Measurements from ENCODE around the gene IPO11.
"Not testable (repeated sequence)": the region's sequence is repeated elsewhere in the genome, so short reads cannot be mapped to it uniquely, and the experiment has no call there.

Gene IPO11

DNA sequence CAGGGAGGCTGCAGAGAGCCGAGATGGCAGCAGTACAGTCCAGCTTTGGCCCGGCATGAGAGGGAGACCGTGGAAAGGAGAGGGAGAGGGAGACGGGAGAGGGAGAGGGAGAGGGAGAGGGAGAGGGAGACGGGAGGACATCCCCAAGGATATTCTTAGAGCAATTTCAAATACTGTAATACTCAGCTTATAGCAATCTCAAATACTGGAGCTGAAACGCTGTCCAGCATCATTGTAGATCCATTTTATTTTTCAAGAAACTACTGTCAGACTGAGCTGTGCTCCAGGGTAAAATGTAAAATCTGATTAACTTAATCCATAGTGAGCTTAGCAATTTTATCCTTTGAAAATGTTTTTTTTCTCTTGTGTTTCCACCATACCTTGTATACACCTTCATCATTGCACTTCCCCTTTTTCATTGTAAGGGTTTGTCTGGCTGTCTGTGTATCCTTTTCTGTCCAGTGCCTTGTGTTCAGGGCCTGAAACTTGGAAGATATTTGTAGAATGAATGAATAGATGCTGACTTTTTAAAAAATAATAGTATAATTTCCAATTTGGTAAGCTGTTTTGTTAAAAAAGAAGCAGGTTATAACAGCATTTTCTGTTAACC lies 102.1 kb downstream of the IPO11 start:
- no peak for DNase-seq (ENCODE audit: low spot score)

GRCh38 chr5:62520812-62521211 lies 108.2 kb downstream of the IPO11 start:
- not testable (repeated sequence) for DNase-seq (ENCODE audit: low spot score)

DNA sequence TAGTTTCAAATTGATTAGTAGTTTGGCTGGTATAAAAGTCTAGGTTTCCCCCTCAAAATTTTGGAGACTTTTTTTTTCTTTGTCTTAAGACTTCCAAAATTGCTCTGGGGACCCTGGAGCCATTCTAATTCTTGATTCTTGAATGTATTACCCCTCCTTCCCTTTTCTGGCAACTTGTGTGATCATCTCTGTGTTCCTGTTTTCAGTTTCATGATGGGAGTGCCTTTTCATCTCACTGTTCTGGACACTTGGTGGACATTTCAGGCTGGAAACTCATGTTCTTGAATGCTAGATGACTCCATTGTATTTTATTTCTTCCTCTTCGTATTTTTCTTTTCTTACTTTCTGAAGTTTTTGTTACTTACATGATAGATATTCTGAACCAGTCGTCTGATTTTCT lies 108.8 kb downstream of the IPO11 start:
- DNase-seq (ENCODE audit: low spot score) = no peak

DNA sequence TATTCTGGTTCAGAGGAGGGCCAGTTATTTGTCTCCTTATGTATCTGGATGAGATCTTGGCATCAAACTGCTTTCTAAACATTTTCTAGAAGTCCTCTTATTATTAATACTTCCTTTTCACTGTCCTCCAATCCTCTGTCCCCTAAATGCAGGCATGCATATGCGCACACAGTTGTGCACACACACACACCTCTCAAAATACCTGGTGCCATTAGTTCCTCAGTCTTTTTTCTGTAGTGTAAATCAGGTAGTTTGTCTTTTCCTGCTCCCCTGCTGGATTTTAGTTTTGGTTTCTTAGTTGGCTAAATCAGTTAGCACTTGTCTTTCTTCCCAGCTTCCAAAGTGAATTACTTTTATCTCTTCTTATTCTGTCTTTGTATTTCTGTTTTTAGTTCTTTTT lies 110.2 kb downstream of the IPO11 start:
- no peak for DNase-seq (ENCODE audit: low spot score)

GRCh38 chr5:62533597-62533996 lies 121.0 kb downstream of the IPO11 start:
- DNase-seq (ENCODE audit: low spot score) = no peak

- no peak for DNase-seq (ENCODE audit: low spot score)
Measured at GRCh38 chr5:62534461-62535236, 122.1 kb downstream of the IPO11 start.

GRCh38 chr5:62536232-62536631 lies 123.7 kb downstream of the IPO11 start:
- no peak for DNase-seq (ENCODE audit: low spot score)

GRCh38 chr5:62536783-62537182 lies 124.2 kb downstream of the IPO11 start:
- DNase-seq (ENCODE audit: low spot score) = no peak

DNA sequence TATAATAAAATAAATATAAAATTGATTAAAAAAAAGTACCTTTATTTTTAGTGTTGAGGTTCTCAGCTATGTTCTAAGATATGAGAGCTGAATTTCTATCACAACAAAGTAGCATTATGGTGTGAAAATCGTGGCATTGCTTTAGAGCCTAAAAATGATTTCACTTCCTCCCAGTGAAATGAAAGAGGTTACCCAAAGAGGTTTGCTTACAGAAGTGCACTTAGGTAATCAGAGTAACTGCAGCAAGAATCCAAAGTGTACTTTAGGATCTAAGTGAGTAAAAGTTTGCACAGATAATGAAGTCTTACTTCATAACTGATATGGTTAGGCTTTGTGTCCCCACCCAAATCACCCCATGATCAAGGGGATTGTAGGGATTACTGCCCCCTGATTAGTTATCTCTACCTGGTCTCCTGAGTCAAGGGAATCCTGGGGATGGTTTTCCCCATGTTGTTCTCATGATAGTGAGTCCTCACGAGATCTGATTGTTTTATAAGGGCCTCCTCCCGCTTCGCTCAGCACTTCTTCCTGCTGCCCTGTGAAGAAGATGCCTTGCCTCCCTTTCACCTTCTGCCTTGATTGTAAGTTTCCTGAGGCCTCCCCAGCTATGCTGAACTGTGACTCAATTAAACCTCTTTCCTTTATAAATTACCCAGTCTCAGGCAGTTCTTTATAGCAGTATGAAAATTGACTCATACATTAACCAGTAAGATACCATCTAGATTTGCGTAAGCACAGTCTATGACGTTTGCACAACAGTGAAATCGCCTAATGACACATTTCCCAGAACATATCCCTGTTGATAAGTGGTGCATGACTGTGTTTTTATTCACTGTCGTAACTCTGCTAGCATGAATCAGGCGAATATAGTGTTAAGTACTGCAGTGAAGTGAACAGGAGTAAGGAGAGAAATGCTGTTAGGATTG lies 125.7 kb downstream of the IPO11 start:
- DNase-seq (ENCODE audit: low spot score) = no peak

DNA sequence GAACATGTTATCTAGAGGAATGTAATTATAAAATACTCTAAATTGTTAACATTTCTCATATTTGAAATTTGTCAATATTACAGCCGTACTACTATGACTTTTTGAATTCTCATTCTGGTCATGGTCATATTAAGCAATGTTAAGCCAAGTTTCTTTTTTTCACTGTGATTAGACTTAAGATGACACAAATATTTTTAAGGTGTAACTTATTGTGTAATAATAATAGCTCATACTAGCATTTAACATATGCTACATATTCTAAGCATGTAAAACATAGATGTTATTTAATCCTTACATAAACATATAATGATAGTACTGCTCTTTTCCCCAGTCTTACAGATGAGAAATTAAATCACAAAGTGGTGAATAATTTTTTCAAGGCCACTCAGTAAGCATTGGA lies 130.2 kb downstream of the IPO11 start:
- DNase-seq (ENCODE audit: low spot score) = no peak

- DNase-seq (ENCODE audit: low spot score) = no peak
Measured at GRCh38 chr5:62547945-62548630, 135.5 kb downstream of the IPO11 start.

DNA sequence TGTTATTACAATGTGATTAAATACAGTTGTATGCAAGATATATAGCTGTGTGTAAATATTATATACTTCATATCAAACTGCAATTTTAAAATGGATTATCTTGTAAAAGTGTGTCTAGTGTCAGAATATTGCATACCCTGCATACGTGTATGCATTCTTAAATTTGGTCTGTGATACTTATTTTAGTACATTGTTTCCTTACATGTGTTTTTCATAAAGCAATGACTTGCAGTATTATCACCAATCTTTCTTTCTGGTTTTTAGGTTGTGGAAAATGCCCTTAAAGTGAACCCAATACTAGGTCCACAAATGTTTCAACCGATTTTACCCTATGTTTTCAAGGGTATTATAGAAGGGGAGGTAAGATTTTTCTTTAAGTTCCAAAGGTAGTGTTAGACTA lies 137.5 kb downstream of the IPO11 start:
- no peak for DNase-seq (ENCODE audit: low spot score)

DNA sequence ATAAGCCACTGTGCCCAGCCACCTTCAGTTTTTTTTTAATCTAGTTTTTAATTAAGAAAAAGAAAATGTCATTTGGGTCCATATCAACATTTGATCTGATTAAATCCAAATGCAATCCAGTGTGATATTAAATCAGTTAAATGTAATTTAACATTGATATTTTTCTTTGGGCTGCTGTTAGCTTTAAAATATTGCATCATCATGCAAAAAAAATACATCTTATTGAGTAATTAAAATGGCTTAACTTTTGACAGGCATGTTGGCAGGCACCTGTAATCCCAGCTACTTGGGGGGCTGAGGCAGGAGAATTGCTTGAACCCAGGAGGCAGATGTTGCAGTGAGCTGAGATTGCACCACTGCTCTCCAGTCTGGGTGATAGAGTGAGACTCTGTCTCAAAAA lies 143.4 kb downstream of the IPO11 start:
- no peak for DNase-seq (ENCODE audit: low spot score)

DNA sequence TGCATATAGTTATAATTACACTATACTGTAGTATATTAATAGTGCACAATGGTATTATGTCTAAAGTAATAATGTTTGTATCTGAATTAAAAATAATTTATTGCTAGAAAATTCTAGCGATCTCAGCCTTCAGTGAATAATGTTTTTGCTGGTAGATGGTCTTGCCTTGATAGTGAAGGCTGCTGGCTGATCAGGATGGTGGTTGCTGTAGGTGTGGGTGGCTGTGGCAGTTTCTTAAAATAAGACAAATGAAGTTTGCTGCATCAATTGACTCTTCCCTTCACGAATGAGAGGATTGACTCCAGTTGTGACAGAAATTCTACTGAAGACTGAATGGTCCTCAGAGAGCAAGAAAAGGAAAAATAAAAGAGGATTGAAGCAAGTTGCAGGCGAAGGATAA lies 146.4 kb downstream of the IPO11 start:
- no peak for DNase-seq (ENCODE audit: low spot score)

DNA sequence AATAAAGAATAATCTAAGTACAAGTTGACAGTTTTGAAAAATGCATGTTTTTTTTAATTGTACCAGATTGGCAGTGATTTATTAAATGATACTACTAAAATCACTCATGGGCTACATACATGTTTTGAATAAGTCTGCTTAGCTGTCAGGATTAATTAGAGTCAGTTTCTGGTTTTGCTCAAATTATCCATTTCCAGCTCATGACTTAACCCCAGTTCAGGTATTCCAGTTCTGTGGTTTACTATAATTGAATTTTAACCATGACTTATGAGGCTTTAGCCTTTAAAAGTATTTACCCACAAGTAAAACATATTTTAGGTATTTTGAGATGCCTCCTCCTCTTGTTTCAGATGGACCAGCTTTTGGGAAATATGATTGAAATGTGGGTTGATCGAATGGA lies 148.2 kb downstream of the IPO11 start:
- no peak for DNase-seq (ENCODE audit: low spot score)

- no peak for DNase-seq (ENCODE audit: low spot score)
Measured at GRCh38 chr5:62561896-62562295, 149.3 kb downstream of the IPO11 start.

- DNase-seq (ENCODE audit: low spot score) = no peak
Measured at GRCh38 chr5:62562867-62563266, 150.3 kb downstream of the IPO11 start.

DNA sequence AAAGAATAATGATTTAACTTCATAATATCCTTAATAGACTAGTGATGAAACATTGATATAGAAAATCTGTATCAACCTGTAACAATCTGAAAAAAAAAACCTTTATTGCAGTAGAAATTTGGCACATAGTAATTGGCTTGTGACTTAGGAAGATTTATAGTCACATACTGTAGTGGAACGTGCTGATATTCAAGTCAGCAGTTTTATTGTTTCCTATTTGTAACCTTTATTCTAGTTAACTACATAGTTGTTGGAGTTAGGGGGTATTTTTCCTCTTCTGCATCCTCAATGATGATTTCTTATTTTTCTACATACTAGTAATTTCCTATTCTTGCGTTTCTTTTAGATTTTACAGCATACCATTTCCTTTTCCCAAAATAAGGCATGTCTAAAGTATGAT lies 151.5 kb downstream of the IPO11 start:
- DNase-seq (ENCODE audit: low spot score) = no peak

- DNase-seq (ENCODE audit: low spot score) = not testable (repeated sequence)
Measured at GRCh38 chr5:62565740-62566139, 153.2 kb downstream of the IPO11 start.

- no peak for DNase-seq (ENCODE audit: low spot score)
Measured at GRCh38 chr5:62568143-62568542, 155.6 kb downstream of the IPO11 start.

- DNase-seq (ENCODE audit: low spot score) = no peak
Measured at GRCh38 chr5:62568800-62569432, 156.4 kb downstream of the IPO11 start.

DNA sequence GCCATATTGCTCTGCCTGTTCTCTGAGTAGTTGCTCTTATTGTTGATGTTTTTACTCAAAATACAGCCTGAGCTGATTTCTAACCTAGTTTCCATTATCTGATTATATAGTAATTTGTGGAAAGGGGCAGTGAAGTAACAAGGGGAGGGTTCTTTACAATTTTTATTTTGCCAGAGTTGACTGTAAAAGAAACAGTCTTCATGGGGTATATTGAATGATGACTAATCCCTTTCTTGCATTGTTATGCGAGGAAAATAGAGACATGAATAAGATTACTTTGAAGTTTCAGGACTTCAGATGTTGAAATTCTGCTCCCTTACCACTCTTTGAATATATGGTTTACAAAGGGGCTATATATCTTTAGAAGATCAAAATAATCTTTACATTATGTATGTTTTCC lies 156.9 kb downstream of the IPO11 start:
- no peak for DNase-seq (ENCODE audit: low spot score)

Measured in D341Med (cell line).